GM19043 (cell line): ENCODE results near the gene RTKN2.
A peak's percentile ranks its signal among the peaks of the same experiment; 100 is the strongest.

ENCODE experiments used
- ATAC-seq: cut with Tn5 transposase; IDR thresholded peaks from one replicate; pipeline ENCODE4 v1.9.1; 2021; ENCODE audit warnings: low read depth; ENCODE audit not compliant: unreplicated experiment

RTKN2 gene

GRCh38 chr10:62182171-62182570, 86.5 kb downstream of the RTKN2 start:
- ATAC-seq, result no peak

GRCh38 chr10:62180677-62181076, 88.0 kb downstream of the RTKN2 start:
- no peak for ATAC-seq

- ATAC-seq, result no peak
Measured at GRCh38 chr10:62178568-62178967, 90.1 kb downstream of the RTKN2 start.

- ATAC-seq, result no peak
Measured at GRCh38 chr10:62177111-62177510, 91.5 kb downstream of the RTKN2 start.

GRCh38 chr10:62175251-62175650, 93.4 kb downstream of the RTKN2 start:
- ATAC-seq, result no peak

- no peak for ATAC-seq
Measured at GRCh38 chr10:62172465-62172864, 96.2 kb downstream of the RTKN2 start.

- no peak for ATAC-seq
Measured at GRCh38 chr10:62171791-62172190, 96.9 kb downstream of the RTKN2 start.

GRCh38 chr10:62170732-62171131, 97.9 kb downstream of the RTKN2 start:
- no peak for ATAC-seq

GRCh38 chr10:62166331-62167131, 102.1 kb downstream of the RTKN2 start:
- peak; percentile 93 for ATAC-seq

- no peak for ATAC-seq
Measured at GRCh38 chr10:62165803-62166202, 102.8 kb downstream of the RTKN2 start.

GRCh38 chr10:62163024-62163423, 105.6 kb downstream of the RTKN2 start:
- no peak for ATAC-seq

- ATAC-seq, result no peak
Measured at GRCh38 chr10:62162261-62162981, 106.2 kb downstream of the RTKN2 start.

- ATAC-seq, result no peak
Measured at GRCh38 chr10:62159351-62159750, 109.3 kb downstream of the RTKN2 start.

- ATAC-seq, result no peak
Measured at GRCh38 chr10:62157601-62158000, 111.0 kb downstream of the RTKN2 start.

GRCh38 chr10:62155054-62155680, 113.5 kb downstream of the RTKN2 start:
- ATAC-seq, result no peak

GRCh38 chr10:62154231-62154630, 114.4 kb downstream of the RTKN2 start:
- ATAC-seq, result no peak

- ATAC-seq, result no peak
Measured at GRCh38 chr10:62153191-62153590, 115.5 kb downstream of the RTKN2 start.

- ATAC-seq, result no peak
Measured at GRCh38 chr10:62149621-62150020, 119.0 kb downstream of the RTKN2 start.

- no peak for ATAC-seq
Measured at GRCh38 chr10:62148155-62148554, 120.5 kb downstream of the RTKN2 start.

- no peak for ATAC-seq
Measured at GRCh38 chr10:62147425-62147824, 121.2 kb downstream of the RTKN2 start.

- no peak for ATAC-seq
Measured at GRCh38 chr10:62136931-62137330, 131.7 kb downstream of the RTKN2 start.
